SK-MEL-5 (cell line): ENCODE measurements around the gene DPP3. TPM values are rescaled to one million over a fixed set of nuclear protein-coding genes. Genes with fewer than 3 reads are reported as not detected.

ENCODE experiments used
- DNase-seq: peaks from one replicate; pipeline ENCODE4 v3.0.0-alpha.2; 2016; ENCODE audit warnings: low read depth, low spot score
- in situ Hi-C: cut with HindIII; loops from 2 replicates; pipeline ENCODE4 v1.10.0; 2016; ENCODE audit warnings: low sequenced_read_pairs, high pct_unique_total_duplicates, low pct_unique_long_range_greater_than_20kb
- total RNA-seq: library from RNA; depleted of rRNA; stranded (reverse); fragments of >200 nt; shearing (Covaris generic); gene quantifications from 2 replicates; pipeline ENCODE4 v1.2.3, GENCODE V29; 2014

The DPP3 gene
- total RNA-seq, 1 experiment from 2014 or later, result 43.5 TPM

DNA sequence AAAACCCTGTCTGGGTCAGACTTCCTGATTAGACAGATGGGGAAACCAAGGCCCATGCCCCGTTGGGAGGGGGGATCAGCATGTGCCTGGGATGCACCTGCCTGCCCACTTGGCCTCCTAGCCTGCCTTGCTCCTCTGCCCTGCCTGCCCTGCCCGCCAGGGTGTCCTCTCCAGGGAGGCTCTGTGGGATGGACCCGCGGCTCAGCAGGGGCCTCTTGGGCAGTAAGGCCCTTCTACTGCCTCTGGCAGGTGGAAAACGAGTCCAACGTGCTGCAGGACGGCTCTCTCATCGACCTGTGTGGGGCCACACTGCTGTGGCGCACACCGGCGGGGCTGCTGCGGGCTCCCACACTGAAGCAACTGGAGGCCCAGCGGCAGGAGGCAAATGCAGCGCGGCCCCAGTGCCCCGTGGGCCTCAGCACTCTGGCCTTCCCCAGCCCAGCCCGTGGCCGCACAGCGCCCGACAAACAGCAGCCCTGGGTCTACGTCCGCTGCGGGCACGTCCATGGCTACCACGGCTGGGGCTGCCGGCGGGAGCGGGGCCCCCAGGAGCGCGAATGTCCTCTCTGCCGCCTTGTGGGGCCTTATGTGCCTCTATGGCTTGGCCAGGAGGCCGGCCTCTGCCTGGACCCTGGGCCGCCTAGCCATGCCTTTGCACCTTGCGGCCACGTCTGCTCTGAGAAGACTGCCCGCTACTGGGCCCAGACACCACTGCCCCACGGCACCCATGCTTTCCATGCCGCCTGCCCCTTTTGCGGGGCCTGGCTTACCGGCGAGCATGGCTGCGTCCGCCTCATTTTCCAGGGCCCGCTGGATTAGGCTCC lies 4.7 kb upstream of the DPP3 start:
- no peak for DNase-seq
- in situ Hi-C loops, result no loop called here

DNA sequence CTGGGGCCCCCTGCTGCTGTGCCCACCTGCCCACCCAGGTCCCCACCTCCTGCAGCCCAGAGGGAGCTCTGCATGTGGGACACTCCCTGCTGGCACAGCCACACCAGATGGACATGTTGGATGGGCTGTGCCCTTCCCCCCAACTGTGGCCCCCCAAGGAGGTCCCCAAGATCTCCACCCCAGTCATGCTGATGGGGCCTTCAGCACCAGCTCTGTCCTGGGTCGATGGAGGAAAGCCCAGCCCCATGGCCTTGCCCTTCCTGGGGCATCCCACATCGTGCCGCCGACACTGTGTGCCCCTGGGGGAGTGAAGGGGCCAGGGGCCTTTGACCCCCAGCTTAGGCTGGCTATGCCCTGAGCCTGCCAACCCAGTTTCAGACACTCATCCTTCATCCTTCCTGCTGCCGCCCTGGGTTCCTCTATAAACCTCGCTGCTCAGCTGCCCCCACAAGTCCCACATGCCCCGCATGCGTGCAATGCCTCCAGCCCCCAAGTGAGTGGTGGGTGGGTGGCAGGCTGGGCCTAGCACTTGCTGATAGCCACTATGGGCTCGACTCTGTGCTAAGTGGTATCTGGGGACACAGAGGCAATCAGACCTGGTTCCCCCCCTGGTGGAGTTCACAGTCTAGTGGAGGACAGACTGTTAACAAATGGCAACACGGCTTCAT lies 3.9 kb upstream of the DPP3 start:
- DNase-seq, result no peak
- in situ Hi-C loops, result no loop called here

DNA sequence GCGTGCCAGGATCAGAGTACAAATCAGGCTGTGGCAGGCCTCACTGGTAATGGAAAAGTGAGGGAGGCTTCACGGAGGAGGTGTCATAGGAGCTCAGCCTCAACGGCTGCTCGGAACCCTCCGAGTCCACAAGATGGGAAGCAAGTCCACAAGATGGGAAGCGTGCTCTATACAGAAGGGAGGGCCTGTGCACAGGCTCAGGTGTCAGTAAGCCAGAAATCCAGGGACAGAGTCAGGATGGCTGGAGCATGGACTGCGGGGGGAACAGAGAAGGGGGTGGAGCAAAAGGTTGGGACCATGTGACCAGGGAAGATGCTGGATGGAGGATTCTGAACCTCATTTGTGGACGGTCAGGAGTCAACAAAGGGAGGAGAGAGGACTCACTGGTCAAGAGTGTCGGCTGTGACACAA lies 3.4 kb upstream of the DPP3 start:
- DNase-seq, result peak; percentile 10

DNA sequence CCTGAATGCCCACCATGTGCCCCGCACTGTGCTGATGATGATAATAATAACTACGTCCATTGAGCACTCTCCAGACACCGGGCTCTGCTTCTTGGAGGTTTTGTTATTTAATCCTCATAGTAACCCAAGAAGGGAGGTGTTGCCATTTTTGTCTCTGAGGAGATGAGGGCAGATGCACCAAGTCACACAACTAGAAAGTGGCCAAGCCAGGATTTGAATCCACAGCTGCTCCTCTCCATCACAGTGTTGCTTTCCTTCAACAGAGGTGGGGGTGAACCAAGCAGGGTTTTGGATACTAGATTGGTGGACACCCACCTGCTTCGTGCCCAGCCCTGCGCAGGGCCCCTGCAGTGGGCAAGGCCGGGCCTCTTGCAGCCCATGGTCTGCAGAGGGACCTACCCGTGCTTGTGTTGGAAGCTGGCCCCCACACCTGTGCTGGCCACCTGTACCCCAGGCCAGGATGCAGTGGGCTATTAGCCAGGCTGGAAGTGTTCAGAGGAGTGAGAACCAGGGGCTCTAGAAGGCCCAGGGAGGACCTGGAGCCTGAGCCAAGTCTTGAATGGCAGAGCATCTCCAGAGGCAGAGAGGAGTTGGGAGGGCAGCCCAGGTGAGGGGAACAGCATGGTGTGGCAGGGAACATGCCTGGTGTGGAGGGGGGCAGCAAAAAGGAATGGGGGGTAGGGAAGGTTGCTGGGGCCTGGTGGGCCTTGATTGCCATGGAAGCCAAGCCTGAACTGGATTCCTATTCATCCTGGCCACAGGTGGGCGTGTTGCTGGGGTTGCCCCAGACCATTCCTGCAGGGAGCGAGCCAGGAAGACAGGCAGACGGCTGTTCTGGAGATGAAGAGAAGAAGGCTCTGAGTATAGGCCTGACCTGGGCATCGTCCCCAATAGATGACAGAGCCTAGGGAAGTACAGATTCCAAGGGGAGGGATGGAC lies 2.7 kb upstream of the DPP3 start:
- in situ Hi-C loops, result no loop called here
- no peak for DNase-seq

More for the DNA sequence above, 3.4 kb upstream of the DPP3 start:
- in situ Hi-C loops, result no loop called here

DNA sequence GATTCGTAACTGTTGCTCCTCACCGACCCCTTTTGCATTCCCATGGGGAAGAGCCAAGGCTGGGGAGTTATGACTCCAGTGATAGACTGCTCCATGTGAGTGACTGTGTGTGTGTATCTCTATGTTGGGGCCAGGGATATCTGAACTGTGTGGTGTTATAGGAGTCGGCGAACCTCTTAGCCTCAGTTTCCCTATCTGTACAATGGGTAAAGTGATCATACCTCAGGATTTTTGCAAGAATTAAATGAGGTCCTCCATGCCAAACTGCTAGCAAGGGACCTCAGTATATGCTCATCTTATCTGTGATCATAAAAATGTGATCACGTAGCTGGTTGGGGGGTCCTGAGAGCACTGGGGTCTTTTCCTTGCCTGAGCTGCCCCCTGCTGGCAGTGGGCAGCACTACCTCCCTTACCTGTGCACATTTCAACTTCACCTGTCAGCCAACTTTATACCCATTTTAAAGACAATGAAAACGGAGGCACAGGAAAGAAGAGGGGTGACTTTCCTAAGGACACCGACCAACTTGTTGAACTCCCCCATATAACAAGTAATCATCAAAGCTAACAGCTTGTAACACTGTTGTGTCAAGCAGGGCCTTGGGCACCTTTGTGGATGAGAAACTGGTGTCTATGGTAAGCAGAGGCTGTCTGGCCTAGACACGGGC lies 1.4 kb upstream of the DPP3 start:
- DNase-seq, result peak; percentile 26
- in situ Hi-C loops, result no loop called here

DNA sequence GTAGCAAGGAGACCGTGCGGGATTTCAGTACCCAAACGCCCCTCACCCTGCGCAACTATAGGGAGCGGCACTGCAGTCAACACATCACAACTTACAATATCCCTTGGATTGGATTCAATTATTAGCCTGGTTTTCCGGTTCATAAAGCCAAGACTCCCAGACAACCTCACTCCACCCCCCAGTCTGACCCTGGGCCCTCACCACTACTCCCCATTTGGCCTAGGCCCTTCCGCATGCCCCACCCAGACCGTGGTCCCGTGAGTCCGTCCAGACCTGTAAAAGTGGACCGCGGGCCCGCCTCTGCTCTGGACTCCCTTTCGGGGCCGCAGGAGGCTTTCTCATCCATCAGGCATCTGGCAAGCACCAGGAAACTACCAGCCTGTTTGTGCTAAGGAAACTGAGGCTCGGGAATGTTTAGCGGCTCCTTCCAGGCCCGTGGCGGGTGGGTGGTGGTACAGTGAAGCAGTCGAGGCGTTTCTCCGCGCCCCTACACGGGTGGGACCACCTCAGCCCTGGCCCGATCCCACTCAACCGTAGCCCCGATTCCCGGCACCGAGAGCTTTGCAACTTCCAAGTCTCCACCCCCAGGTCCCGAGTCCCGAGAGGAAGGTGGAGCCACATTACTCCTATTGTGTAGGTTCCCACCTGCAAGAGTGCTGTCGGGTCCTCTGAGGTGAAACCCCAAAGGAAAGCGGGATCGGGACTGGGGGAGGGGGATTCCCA lies 679 bp upstream of the DPP3 start:
- DNase-seq, result no peak
- in situ Hi-C loops, result no loop called here

DNA sequence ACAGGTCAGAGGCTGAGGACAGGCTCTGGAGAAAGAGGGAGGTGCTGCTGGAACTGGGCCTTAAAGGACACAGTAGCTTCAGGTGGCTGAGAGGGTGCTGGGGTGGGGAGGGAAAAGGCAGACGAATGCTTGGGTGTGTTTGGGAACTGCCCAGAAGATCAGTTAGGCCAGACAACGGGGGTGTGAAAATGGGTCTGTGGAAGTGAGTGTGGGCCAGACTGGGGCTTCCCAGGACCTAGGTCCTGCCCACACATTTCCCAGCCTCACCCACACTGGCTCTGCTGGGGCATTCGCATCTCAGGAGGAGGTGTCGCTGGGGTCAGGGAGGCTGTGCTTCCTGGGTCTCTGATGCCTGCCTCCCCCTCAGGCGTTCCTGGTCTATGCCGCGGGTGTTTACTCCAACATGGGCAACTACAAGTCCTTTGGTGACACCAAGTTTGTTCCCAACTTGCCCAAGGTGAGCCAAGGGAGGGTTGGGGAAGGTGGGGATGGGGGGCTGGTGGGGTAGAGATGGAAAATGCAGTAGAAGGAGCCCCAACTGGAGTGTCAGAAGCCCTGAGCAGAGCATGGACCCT lies 4.7 kb downstream of the DPP3 start:
- DNase-seq, result no peak
- in situ Hi-C loops, result no loop called here

DNA sequence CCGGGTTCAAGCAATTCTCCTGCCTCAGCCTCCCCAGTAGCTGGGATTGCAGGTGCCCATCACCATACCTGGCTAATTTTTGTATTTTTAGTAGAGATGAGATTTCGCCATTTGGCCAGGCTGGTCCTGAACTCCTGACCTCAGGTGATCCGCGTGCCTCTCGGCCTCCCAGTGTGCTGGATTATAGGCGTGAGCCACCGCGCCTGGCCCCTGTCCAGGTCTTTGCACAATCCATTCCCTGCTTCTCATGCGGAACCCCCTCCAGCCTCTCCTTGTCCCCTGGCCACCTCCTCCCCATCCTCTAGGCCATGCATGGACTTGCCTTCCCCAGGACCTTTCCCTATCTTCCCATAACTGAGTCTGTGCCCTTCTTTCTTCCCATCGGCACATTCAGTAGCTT lies 8.7 kb downstream of the DPP3 start:
- in situ Hi-C loops, result no loop called here

DNA sequence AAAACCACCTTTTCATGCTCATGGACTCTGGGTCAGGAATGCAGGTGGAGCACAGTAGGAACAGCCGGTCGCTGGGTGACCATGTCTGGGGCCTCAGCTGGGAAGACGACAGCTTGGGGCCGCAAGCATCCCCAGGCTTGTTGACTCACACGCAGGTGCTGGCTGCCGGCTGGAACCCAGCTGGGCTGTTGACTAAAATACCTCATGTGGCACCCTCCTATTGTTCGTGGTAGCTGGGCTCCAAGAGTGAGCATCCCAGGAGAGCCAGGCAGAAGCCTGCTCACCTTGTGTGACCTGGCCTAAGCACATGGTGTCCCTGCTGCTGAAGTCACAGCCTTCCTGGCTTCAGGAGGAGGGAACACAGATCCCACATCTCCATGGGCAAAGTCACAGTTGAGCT lies 9.4 kb downstream of the DPP3 start:
- in situ Hi-C loops, result no loop called here
- DNase-seq, result no peak

More for the DNA sequence above, 8.7 kb downstream of the DPP3 start:
- no peak for DNase-seq

DNA sequence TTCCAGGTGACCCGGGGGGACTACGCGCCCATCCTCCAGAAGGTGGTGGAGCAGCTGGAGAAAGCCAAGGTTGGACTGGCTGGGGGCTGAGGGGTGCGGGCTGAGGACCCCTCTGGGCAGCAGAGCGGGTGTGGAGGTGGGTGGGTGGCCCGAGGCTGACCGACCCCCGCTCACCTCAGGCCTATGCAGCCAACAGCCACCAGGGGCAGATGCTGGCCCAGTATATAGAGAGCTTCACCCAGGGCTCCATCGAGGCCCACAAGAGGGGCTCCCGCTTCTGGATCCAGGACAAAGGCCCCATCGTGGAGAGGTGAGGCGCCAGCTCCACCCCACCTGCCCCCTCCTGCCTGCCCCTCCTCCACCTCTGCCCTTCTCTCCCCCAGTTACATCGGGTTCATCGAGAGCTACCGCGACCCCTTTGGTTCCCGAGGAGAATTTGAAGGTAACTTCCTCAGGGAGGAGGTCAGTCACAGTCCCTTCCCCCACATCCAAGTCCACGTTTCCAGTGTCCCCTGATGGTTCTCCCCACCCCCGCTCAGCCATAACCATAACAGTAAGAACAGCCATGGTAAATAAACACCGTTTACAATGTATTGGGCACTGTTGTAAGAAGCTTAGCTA lies 11.2 kb downstream of the DPP3 start:
- in situ Hi-C loops, result no loop called here
- no peak for DNase-seq

DNA sequence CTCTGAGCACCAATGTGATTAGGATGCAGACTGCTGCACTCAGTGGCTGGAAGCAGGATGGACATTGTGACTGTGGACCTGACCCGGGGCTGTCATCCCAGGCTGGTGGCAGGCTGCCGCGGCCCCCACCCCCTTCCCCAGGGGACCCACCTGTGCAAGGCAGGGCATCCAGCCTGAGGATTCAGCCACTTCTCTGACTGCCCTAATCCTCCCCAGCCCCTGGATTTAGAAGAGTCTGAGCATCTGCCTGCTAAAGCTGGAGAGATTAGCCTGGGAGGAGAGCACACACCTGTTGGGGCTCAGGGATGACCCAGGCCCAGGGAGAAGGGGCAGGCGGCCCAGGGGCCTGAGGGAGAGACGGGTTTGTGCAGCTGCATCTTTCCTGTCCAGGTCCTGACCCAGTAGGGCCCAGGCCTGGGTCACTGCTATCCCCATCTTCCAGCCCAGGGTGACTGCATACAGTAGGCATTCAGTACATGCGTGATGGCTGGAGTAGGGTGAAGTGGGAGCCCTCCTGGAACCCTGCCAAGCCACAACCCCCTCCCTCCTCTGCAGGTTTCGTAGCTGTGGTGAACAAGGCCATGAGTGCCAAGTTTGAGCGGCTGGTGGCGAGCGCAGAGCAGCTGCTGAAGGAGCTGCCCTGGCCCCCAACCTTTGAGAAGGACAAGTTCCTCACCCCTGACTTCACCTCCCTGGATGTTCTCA lies 12.1 kb downstream of the DPP3 start:
- in situ Hi-C loops, result no loop called here
- no peak for DNase-seq

DNA sequence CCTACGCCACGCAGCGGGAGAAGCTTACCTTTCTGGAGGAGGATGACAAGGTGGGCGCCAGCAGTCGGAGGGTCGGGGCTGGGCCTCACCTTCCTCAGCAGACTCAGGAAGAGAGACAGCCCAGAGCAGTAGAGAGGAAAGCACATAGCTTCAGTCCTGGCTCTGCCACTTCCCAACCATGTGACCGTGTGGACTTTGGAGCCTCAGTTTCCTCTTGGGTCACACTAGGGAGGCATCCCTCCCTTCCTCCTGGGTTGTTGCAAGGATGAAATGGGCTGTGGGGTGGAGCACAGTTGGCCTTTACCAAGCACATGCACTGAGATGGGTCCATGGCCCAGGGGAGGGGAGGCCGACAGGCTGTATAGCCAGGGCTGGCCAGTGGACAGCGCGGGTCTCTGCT lies 12.9 kb downstream of the DPP3 start:
- no peak for DNase-seq
- in situ Hi-C loops, result no loop called here

DNA sequence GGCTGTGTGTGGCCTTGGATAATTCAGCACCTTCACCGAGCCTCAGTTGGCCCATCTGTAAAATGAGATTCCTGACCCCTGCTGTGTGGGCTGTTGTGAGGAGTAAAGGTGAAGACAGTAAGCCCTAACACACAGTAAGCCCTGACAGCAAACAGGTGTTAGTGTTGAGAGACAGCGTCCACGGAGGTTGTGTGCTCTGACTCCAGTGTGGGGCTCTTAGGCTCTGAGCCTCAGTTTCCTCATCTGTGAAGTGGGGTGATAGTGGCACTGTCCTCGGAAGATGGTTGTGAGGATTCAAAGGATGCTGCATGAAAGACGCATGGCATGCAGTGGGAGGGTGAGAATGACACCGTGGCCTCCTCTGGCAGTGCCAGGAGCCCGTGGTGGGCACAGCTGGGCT lies 14.2 kb downstream of the DPP3 start:
- in situ Hi-C loops, result no loop called here
- DNase-seq, result no peak

DNA sequence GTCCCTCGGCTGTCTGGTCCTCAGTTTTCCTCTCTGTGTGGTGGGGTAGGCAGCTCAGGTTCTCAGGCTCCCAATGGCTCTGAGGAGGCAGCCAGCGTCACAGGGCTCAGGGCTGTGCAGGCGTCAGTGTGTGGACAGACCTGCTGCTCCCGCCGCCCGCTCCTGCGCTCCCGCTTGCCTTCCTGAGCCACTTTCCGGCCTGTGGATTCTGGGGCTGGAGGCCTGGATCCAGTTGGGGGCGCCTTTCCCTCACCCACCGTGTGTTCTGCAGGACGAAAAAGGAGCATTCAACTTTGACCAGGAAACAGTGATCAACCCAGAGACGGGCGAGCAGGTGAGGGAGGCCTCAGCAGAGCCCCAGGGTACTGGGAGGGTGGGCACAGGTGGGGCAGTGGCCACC lies 14.7 kb downstream of the DPP3 start:
- in situ Hi-C loops, result no loop called here
- DNase-seq, result no peak

DNA sequence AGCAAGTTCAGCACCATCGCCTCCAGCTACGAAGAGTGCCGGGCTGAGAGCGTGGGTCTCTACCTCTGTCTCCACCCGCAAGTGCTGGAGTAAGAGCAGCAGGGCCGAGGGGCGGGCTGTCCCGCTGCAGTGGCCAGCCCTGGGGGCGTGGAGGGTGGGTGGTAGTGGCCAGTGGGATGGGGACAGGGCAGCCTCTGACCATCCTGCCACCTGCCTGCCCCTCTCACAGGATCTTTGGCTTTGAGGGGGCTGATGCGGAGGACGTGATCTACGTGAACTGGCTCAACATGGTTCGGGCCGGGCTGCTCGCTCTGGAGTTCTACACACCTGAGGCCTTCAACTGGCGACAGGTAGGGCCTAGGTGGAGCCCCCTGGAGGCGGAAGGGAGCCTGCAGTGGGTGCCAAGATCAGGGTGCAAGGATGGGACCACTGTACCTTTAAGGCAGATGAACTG lies 15.2 kb downstream of the DPP3 start:
- in situ Hi-C loops, result no loop called here
- no peak for DNase-seq

DNA sequence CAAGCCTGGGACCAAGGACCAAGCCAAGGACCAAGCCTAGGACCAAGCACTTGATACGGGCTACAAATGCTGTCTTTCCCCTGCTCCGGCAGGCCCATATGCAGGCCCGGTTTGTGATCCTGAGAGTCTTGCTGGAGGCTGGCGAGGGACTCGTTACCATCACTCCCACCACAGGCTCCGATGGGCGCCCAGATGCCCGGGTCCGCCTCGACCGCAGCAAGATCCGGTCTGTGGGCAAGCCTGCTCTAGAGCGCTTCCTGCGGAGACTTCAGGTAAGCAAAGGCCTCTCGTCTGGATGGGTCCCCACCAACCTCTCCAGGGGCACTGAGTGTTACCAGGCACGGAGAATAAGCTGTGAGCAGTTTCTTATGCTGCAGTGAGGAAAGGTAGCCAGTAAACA lies 17.0 kb downstream of the DPP3 start:
- in situ Hi-C loops, result no loop called here
- DNase-seq, result no peak
